Measurements from ENCODE around the gene PIP5K1C. TPM values are rescaled to one million over a fixed set of nuclear protein-coding genes. Genes with fewer than 3 reads are reported as not detected.

The PIP5K1C gene
- total RNA-seq, 4 donors from 2014 or later, result 12.0 to 25.3 (median 15.2) TPM

DNA sequence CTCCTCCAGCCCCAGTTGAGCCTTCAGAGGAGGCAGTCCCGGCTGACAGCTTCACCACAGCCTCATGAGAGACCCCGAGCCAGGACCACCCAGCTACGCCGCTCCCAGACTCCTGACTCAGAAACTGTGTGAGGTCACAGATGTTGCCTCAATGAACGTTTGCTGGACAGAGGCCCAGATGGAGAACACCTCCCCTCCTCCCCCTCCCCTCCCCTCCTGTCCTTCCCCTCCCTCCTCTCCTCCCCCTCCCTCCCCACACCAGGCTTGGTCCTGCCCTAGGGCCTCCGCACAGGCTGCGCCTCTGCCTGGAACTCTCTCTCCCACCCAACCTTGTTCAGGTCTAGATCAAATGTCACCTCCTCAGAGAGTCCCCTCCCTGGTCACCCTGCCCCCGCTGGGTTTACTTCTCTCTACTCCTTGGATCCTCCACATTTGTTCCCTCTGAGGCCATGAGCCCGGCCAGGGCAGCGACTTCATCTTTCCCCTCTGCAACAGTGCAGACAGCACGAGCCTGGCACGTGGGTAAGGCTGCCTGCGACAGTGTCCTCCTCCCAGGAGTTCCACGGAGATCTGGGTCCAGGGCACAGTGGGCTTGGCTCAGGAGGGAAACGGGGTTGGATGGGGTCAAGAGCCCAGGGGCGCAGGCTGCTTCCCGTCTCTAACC lies 17.4 kb downstream of the PIP5K1C start:
- H3K36me3 ChIP-seq, result peaks cover 0 to 35% (median 6%) of the 10 kb centered on the region in 3 donors
- no peaks in the 10 kb centered on the region for H3K27me3 ChIP-seq
- WGBS, 2 donors, result 72 to 75% methylated on average over 10 to 11 of the region's 17 CpGs
- peaks cover 0 to 6% (median 0%) of the 10 kb centered on the region in 3 donors for H3K9me3 ChIP-seq
- no peak for DNase-seq
- H3K4me3 ChIP-seq, result no peak overlapping the region
- TF ChIP-seq, protein P1, sequence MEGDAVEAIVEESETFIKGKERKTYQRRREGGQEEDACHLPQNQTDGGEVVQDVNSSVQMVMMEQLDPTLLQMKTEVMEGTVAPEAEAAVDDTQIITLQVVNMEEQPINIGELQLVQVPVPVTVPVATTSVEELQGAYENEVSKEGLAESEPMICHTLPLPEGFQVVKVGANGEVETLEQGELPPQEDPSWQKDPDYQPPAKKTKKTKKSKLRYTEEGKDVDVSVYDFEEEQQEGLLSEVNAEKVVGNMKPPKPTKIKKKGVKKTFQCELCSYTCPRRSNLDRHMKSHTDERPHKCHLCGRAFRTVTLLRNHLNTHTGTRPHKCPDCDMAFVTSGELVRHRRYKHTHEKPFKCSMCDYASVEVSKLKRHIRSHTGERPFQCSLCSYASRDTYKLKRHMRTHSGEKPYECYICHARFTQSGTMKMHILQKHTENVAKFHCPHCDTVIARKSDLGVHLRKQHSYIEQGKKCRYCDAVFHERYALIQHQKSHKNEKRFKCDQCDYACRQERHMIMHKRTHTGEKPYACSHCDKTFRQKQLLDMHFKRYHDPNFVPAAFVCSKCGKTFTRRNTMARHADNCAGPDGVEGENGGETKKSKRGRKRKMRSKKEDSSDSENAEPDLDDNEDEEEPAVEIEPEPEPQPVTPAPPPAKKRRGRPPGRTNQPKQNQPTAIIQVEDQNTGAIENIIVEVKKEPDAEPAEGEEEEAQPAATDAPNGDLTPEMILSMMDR (IDR thresholded peaks at IDR 0.05), result no peak
- no peak for TF ChIP-seq POLR2A (IDR thresholded peaks at IDR 0.05)
- peak overlapping the region in 3 of 4 donors; percentile 43 to 46 (median 45) for H3K27ac ChIP-seq
- peaks cover 6 to 33% (median 14%) of the 10 kb centered on the region in 3 donors for H3K4me1 ChIP-seq
- intact Hi-C loops (cut with DNase I), result no loop called here

DNA sequence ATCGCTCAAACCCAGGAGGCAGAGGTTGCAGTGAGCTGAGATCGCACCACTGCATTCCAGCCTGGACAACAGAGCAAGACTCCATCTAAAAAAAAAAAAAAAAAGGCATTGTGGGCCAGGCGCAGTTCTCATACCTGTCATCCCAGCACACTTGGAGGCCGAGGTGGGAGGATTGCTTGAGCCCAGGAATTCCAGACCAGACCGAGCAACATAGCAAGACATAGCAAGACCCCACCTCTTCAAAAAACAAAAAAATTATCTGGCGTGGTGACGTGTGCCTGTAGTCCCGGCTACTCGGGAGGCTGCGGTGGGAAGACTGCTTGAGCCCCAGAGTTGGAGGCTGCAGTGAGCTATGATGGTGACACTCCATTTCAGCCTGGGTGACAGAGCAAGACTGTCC lies 18.0 kb downstream of the PIP5K1C start:
- intact Hi-C loops (cut with DNase I), result no loop called here
- peaks cover 0 to 6% (median 0%) of the 10 kb centered on the region in 3 donors for H3K9me3 ChIP-seq
- no peaks in the 10 kb centered on the region for H3K27me3 ChIP-seq
- 92 to 93% methylated on average over 7 to 10 of the region's 10 CpGs for WGBS, 2 donors
- DNase-seq, result no peak
- H3K36me3 ChIP-seq, result peaks cover 0 to 35% (median 6%) of the 10 kb centered on the region in 3 donors
- H3K27ac ChIP-seq, result peak overlapping the region in 2 of 4 donors; percentile 45 to 46
- H3K4me3 ChIP-seq, result no peak overlapping the region
- H3K4me1 ChIP-seq, result peaks cover under 1 to 27% (median 8%) of the 10 kb centered on the region in 3 donors
- TF ChIP-seq, protein P1 (IDR thresholded peaks at IDR 0.05), result no peak
- no peak for TF ChIP-seq POLR2A (IDR thresholded peaks at IDR 0.05)

DNA sequence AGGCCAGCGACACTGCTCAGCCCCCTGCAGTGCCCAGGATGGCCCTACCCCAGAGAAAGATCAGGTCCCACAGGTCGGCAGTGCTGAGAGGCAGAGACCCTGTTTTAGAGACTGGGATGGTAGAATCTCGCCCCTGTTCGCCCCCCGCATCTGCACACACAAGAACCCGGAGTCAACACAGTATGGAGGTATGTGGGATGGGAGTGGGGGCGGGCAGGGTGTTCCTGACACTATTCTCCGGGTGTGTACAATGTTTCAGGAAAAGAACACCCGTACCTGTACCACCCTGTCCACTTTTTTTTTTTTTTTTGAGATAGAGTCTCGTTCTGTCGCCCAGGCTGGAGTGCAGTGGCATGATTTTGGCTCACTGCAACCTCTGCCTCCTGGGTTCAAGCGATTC lies 19.3 kb downstream of the PIP5K1C start:
- no peaks in the 10 kb centered on the region for H3K27me3 ChIP-seq
- H3K36me3 ChIP-seq, result peaks cover 0 to 35% (median 6%) of the 10 kb centered on the region in 3 donors
- WGBS, 2 donors, result 87 to 90% methylated on average over 10 to 12 of the region's 12 CpGs
- peaks cover 0 to 20% (median 4%) of the 10 kb centered on the region in 3 donors for H3K4me1 ChIP-seq
- no peak overlapping the region for H3K27ac ChIP-seq
- no peak overlapping the region for H3K4me3 ChIP-seq
- H3K9me3 ChIP-seq, result peaks cover 0 to 6% (median 0%) of the 10 kb centered on the region in 3 donors
- intact Hi-C loops (cut with DNase I), result no loop called here
- TF ChIP-seq, protein P1 (IDR thresholded peaks at IDR 0.05), result no peak
- DNase-seq, result no peak

DNA sequence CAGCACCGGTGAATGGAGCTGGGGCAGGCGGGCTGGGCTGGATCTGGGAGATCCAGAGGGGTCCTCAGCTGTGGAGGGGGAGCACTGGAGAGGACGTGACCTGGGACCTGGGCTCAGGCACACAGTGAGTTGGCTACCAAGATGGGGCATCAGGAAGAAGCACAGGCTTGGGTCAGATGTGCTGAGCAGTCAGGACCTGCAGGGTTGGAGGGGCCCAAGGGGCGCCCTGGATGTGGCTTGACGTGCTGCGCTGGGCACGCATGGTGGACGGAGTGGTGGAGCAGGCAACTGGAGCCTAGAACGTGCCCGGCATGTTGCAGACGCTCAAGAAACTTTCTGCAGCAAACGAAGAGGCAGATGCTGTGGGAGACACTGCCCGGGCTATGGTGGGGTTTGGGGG lies 20.7 kb downstream of the PIP5K1C start:
- intact Hi-C loops (cut with DNase I), result no loop called here
- 92 to 96% methylated on average over 10 to 12 of the region's 13 CpGs for WGBS, 2 donors
- Histone ChIP-seq H3K27ac (no peak overlapping the region), H3K4me1 (peaks cover 0 to 33% (median 4%) of the 10 kb centered on the region in 3 donors), H3K36me3 (peaks cover 0 to 32% (median 6%) of the 10 kb centered on the region in 3 donors), H3K27me3 (no peaks in the 10 kb centered on the region), H3K4me3 (no peak overlapping the region), H3K9me3 (peaks cover 0 to 4% (median 0%) of the 10 kb centered on the region in 3 donors)
- no peak for DNase-seq
- TF ChIP-seq, protein P1 (IDR thresholded peaks at IDR 0.05), result no peak
- TF ChIP-seq POLR2A (IDR thresholded peaks at IDR 0.05), result no peak

DNA sequence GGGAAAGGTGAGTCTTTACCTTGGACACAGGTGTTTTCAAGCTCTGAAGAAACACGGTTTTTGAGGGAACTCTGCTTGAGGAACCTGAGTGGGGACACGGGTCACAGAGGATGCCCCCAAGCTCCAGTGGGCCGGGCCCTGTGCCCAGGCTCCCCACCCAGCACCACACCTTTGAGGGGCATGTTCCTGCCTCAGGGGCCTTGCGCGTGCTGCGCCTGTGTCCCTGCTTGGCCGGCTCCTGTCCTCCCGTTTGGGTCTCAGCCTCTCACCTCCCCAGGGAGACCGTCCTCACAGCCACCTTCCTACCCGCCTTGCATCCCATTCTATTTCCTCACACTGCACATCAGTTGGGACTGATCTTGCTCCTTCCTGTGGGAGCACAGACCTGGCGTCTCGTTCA lies 21.1 kb downstream of the PIP5K1C start:
- intact Hi-C loops (cut with DNase I), result no loop called here
- no peak for DNase-seq
- Histone ChIP-seq H3K27ac (no peak overlapping the region), H3K27me3 (no peaks in the 10 kb centered on the region), H3K4me3 (no peak overlapping the region), H3K4me1 (peaks cover 0 to 34% (median 4%) of the 10 kb centered on the region in 3 donors), H3K9me3 (no peaks in the 10 kb centered on the region), H3K36me3 (peaks cover 0 to 27% (median 2%) of the 10 kb centered on the region in 3 donors)
- 75 to 89% methylated on average over 8 to 11 of the region's 12 CpGs for WGBS, 2 donors
- TF ChIP-seq, protein P1 (IDR thresholded peaks at IDR 0.05), result no peak
- TF ChIP-seq POLR2A (IDR thresholded peaks at IDR 0.05), result no peak

All from esophagus squamous epithelium (tissue), 5 donors.